Right kidney (tissue), 1 donor: ENCODE measurements around the gene SCARF2.
"Not testable (repeated sequence)": the region's sequence is repeated elsewhere in the genome, so short reads cannot be mapped to it uniquely, and the experiment has no call there.

Experiments used
- DNase-seq: peaks from one replicate; pipeline ENCODE4 v3.0.0-alpha.2; 2016

SCARF2 gene

GRCh38 chr22:20464912-20465758 lies 27.5 kb upstream of the SCARF2 start:
- no peak for DNase-seq

- no peak for DNase-seq
Observed at GRCh38 chr22:20464096-20464614, 26.5 kb upstream of the SCARF2 start.

GRCh38 chr22:20463324-20464095 lies 25.9 kb upstream of the SCARF2 start:
- no peak for DNase-seq

GRCh38 chr22:20459862-20460261 lies 22.2 kb upstream of the SCARF2 start:
- DNase-seq: no peak

GRCh38 chr22:20459152-20459542 lies 21.5 kb upstream of the SCARF2 start:
- no peak for DNase-seq

- DNase-seq: no peak
Observed at GRCh38 chr22:20458530-20459151, 21.0 kb upstream of the SCARF2 start.

GRCh38 chr22:20457506-20458240 lies 20.0 kb upstream of the SCARF2 start:
- DNase-seq: no peak

- DNase-seq: no peak
Observed at GRCh38 chr22:20456722-20457076, 19.1 kb upstream of the SCARF2 start.

- DNase-seq: peak; percentile 71
Observed at GRCh38 chr22:20456064-20456721, 18.6 kb upstream of the SCARF2 start.

- DNase-seq: no peak
Observed at GRCh38 chr22:20455709-20456063, 18.1 kb upstream of the SCARF2 start.

GRCh38 chr22:20453222-20453621 lies 15.6 kb upstream of the SCARF2 start:
- no peak for DNase-seq

- no peak for DNase-seq
Observed at GRCh38 chr22:20451920-20452319, 14.3 kb upstream of the SCARF2 start.

- not testable (repeated sequence) for DNase-seq
Observed at GRCh38 chr22:20451129-20451778, 13.6 kb upstream of the SCARF2 start.

GRCh38 chr22:20450551-20450906 lies 12.9 kb upstream of the SCARF2 start:
- no peak for DNase-seq

GRCh38 chr22:20449819-20450550 lies 12.4 kb upstream of the SCARF2 start:
- DNase-seq: no peak

- no peak for DNase-seq
Observed at GRCh38 chr22:20448630-20449029, 11.0 kb upstream of the SCARF2 start.

GRCh38 chr22:20446383-20446970 lies 8.9 kb upstream of the SCARF2 start:
- DNase-seq: no peak

- DNase-seq: no peak
Observed at GRCh38 chr22:20444325-20444724, 6.7 kb upstream of the SCARF2 start.

- DNase-seq: no peak
Observed at GRCh38 chr22:20442485-20443284, 5.1 kb upstream of the SCARF2 start.
